ENCODE data around the gene ADCY5.

The ADCY5 gene

GRCh38 chr3:123423806-123424205 is 25.1 kb downstream of the ADCY5 start:
- no peak overlapping the region for H3K4me3 ChIP-seq (replicated peaks; ENCODE audit: low read depth, low read length)
- TF ChIP-seq, protein P1, sequence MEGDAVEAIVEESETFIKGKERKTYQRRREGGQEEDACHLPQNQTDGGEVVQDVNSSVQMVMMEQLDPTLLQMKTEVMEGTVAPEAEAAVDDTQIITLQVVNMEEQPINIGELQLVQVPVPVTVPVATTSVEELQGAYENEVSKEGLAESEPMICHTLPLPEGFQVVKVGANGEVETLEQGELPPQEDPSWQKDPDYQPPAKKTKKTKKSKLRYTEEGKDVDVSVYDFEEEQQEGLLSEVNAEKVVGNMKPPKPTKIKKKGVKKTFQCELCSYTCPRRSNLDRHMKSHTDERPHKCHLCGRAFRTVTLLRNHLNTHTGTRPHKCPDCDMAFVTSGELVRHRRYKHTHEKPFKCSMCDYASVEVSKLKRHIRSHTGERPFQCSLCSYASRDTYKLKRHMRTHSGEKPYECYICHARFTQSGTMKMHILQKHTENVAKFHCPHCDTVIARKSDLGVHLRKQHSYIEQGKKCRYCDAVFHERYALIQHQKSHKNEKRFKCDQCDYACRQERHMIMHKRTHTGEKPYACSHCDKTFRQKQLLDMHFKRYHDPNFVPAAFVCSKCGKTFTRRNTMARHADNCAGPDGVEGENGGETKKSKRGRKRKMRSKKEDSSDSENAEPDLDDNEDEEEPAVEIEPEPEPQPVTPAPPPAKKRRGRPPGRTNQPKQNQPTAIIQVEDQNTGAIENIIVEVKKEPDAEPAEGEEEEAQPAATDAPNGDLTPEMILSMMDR (IDR thresholded peaks at IDR 0.05; ENCODE audit: low read depth, low read length, missing control alignments): no peak
- no peak for DNase-seq (ENCODE audit: extremely low read depth, low read depth)

DNA sequence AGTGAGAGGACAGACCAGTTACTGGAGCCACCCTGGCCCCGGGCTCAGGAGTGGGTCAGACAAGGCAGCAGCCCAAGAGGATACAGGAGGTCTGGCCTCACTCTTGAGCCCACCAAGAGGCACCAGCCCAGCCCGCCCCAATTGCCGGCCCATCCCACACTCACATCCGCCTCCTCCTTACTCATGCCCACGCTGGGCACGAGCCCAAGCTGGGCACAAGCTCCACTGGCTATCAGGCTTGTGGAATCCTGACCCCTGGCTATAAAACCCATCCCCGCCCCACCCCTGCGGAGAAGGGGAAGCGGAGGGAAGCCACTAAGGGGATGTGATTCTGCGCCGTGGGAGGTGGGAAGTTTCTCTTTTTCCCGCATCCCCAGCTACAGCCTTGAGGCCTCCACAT is 25.9 kb downstream of the ADCY5 start:
- no peak overlapping the region for H3K4me3 ChIP-seq (replicated peaks; ENCODE audit: low read depth, low read length)
- TF ChIP-seq, protein P1 (IDR thresholded peaks at IDR 0.05; ENCODE audit: low read depth, low read length, missing control alignments): no peak
- no peak for DNase-seq (ENCODE audit: extremely low read depth, low read depth)

DNA sequence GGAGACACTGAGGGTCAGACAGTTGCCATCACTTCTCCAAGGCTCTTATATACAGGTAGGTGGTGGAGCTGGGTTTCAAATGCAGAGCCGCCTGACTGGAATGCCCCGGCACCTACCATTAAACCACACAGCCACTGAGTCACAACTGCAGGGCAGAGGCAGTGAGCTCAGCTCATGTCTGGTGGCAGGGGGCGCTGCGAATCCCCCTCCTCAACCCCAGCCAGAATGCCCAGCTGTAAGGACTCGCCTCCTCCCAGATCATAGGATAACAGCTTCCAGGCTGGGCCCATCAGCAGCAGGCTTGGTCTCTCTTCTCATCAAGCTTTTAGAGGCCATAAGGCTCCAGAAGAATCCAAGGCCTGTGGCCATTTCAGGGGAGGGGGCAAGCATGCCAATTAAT is 26.4 kb downstream of the ADCY5 start:
- TF ChIP-seq, protein P1 (IDR thresholded peaks at IDR 0.05; ENCODE audit: low read depth, low read length, missing control alignments): no peak
- H3K4me3 ChIP-seq (replicated peaks; ENCODE audit: low read depth, low read length): no peak overlapping the region
- no peak for DNase-seq (ENCODE audit: extremely low read depth, low read depth)

DNA sequence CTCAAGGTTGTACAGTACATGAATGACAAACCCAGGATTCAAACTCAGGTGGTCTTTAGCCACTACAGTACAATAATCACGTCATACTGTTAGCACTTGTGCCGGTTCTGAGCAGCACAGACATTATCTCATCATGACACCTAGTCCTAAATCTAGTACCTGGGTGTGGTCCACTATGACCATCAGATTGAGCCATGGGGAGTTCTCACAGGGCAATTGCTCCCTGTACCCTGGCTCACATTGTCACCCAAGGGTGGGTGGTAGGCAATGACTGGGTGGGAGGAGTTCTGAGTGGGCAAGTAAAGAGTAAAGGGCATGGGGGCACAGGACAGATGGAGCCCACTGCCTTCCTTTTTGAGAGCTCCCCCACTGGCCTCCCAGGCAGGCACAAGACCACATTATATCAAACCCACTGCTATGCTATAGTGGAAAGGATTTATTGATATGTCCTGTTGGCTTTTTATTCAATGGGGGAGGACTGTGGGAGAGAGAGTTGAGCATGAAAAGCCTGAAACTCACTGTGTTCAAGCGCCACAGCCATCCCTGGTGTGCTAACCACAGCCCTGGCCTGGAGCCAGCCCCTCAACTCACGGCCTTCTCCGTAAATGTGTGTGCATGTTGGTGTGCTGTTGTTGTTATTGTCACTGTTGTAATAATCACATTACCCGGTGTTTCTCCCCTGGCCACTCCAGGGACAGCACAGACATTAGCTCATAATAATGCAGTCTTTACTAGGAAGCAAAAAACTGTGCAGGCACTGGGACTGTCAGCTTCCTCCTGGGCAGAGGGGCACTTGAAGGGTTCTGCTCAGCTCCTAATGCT is 27.3 kb downstream of the ADCY5 start:
- H3K4me3 ChIP-seq (replicated peaks; ENCODE audit: low read depth, low read length): no peak overlapping the region
- DNase-seq (ENCODE audit: extremely low read depth, low read depth): no peak
- TF ChIP-seq, protein P1 (IDR thresholded peaks at IDR 0.05; ENCODE audit: low read depth, low read length, missing control alignments): no peak

- H3K4me3 ChIP-seq (replicated peaks; ENCODE audit: low read depth, low read length): no peak overlapping the region
- TF ChIP-seq, protein P1 (IDR thresholded peaks at IDR 0.05; ENCODE audit: low read depth, low read length, missing control alignments): no peak
- no peak for DNase-seq (ENCODE audit: extremely low read depth, low read depth)
These were observed 28.4 kb downstream of the ADCY5 start for GRCh38 chr3:123420416-123420968.

DNA sequence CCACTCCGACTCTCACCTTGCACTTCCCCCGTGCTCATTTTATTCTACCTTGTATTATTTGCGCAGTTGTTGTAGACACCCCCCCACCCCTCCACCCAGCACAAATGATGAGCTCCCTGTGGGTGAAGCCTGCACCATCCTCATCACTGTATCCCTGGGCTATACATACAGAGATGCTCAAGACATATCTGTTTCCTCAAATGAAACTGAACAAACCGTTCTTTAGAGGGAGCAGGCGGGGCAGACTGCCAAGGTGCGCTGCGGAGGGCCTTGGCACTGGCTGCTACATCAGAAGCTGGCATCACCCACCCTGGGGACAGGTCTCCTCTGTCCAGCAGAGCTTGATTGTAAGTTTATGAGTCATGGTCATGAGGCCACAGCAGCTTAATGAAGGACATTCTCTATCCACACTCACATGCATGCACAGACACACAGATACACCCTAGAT is 29.0 kb downstream of the ADCY5 start:
- TF ChIP-seq, protein P1 (IDR thresholded peaks at IDR 0.05; ENCODE audit: low read depth, low read length, missing control alignments): no peak
- no peak for DNase-seq (ENCODE audit: extremely low read depth, low read depth)
- no peak overlapping the region for H3K4me3 ChIP-seq (replicated peaks; ENCODE audit: low read depth, low read length)
